Gastroesophageal sphincter (tissue), 3 donors: ENCODE measurements around the gene SUPV3L1.

Experiments used
- EP300 ChIP-seq: sonication (generic); formaldehyde crosslinking; IDR thresholded peaks from one replicate; pipeline ENCODE4 v1.6.1; 2017; ENCODE audit warnings: antibody characterized with exemption, mild to moderate bottlenecking
- POLR2AphosphoS5 ChIP-seq: sonication (generic); formaldehyde crosslinking; IDR thresholded peaks from one replicate; pipeline ENCODE4 v1.6.1; 2017; ENCODE audit warnings: antibody characterized with exemption
- TF ChIP-seq, protein P1 (sequence below), 4 experiments: fragments of 200-600 bp in 2 of 4; fragments of 450-650 bp in 2 of 4; sonication (generic) in 1 of 4; IDR thresholded peaks; one replicate each; pipeline ENCODE4 v1.5.1; 2017 to 2019; ENCODE audit warnings: antibody characterized with exemption in 4 of 4, mild to moderate bottlenecking in 2 of 4, moderate library complexity in 2 of 4

DNA sequence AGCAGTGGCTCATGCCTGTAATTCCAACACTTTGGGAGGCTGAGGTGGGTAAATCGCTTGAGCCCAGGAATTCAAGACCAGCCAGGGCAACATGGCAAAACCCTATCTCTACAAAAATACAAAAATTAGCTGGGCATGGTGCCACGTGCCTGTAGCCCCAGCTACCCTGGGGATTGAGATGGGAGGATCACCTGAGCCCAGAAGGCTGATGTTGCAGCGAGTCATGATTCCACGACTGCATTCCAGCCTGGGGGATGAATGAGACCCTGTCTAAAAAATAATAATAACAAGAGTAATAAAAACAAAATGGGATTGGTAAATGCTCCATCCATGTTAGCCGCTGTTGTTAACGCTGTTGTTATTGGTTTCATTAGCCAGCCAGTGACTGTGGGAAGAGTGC is 38.8 kb downstream of the SUPV3L1 start:
- TF ChIP-seq, protein P1, sequence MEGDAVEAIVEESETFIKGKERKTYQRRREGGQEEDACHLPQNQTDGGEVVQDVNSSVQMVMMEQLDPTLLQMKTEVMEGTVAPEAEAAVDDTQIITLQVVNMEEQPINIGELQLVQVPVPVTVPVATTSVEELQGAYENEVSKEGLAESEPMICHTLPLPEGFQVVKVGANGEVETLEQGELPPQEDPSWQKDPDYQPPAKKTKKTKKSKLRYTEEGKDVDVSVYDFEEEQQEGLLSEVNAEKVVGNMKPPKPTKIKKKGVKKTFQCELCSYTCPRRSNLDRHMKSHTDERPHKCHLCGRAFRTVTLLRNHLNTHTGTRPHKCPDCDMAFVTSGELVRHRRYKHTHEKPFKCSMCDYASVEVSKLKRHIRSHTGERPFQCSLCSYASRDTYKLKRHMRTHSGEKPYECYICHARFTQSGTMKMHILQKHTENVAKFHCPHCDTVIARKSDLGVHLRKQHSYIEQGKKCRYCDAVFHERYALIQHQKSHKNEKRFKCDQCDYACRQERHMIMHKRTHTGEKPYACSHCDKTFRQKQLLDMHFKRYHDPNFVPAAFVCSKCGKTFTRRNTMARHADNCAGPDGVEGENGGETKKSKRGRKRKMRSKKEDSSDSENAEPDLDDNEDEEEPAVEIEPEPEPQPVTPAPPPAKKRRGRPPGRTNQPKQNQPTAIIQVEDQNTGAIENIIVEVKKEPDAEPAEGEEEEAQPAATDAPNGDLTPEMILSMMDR (IDR thresholded peaks at IDR 0.05), result no peak
- TF ChIP-seq POLR2AphosphoS5, result no peak
- TF ChIP-seq EP300, result no peak
